Neural cell (in vitro differentiated cells): ENCODE data around the gene GPR63.

Experiments
- CTCF ChIP-seq: fragments of 450-650 bp; IDR thresholded peaks from 2 replicates; pipeline ENCODE4 v1.5.1; 2014; ENCODE audit warnings: antibody characterized with exemption, mild to moderate bottlenecking, moderate library complexity; ENCODE audit not compliant: poor library complexity, severe bottlenecking
- EP300 ChIP-seq: fragments of 450-650 bp; conservative IDR thresholded peaks from 2 replicates; pipeline ENCODE4 v1.6.1; 2014; ENCODE audit warnings: antibody characterized with exemption, mild to moderate bottlenecking, moderate library complexity; ENCODE audit not compliant: poor library complexity, severe bottlenecking
- EZH2 ChIP-seq: fragments of 200-600, 300-800 bp; shearing (Covaris generic), sonication (generic); IDR thresholded peaks from 2 replicates; pipeline ENCODE4 v1.6.1; 2014; ENCODE audit warnings: antibody characterized with exemption, low read length, borderline replicate concordance, mild to moderate bottlenecking; ENCODE audit not compliant: insufficient read depth, poor library complexity, severe bottlenecking
- MXI1 ChIP-seq: fragments of 450-650 bp; conservative IDR thresholded peaks from 2 replicates; pipeline ENCODE4 v1.6.1; 2014; ENCODE audit warnings: antibody characterized with exemption, mild to moderate bottlenecking; ENCODE audit not compliant: poor library complexity, severe bottlenecking
- POLR2AphosphoS5 ChIP-seq: IDR thresholded peaks from 2 replicates; pipeline ENCODE4 v1.6.1; 2012
- RAD21 ChIP-seq: fragments of 450-650 bp; conservative IDR thresholded peaks from 2 replicates; pipeline ENCODE4 v1.6.1; 2014; ENCODE audit warnings: antibody characterized with exemption, mild to moderate bottlenecking, moderate library complexity
- SMC3 ChIP-seq: fragments of 450-650 bp; conservative IDR thresholded peaks from 2 replicates; pipeline ENCODE4 v1.6.1; 2014; ENCODE audit warnings: antibody characterized with exemption, mild to moderate bottlenecking, moderate library complexity; ENCODE audit not compliant: poor library complexity
- TF ChIP-seq, protein P1 (sequence below): IDR thresholded peaks from 2 replicates; pipeline ENCODE4 v1.6.1; 2012; ENCODE audit warnings: borderline replicate concordance

DNA sequence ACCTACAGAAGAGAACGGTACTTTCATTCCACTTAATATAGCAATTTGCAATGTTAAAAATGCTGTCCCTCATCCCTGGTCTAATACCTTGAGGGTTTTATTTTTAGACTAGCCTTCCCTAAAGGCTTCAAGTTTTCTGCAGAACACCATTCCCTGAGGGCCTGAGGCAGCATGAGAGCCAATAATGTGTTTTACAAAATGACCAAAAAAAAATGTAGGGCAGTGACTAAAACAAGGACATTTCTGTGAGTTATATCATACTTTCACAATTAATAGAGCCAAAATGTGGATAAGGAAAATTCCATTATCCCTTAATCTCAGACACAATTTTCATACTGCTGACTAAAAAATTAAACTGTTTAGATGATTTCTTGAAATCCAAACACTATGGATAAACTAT, 22.7 kb downstream of the GPR63 start:
- TF ChIP-seq CTCF (no peak), RAD21 (no peak), EZH2 (no peak), SMC3 (no peak), POLR2AphosphoS5 (no peak), MXI1 (no peak), EP300 (no peak)
- TF ChIP-seq, protein P1, sequence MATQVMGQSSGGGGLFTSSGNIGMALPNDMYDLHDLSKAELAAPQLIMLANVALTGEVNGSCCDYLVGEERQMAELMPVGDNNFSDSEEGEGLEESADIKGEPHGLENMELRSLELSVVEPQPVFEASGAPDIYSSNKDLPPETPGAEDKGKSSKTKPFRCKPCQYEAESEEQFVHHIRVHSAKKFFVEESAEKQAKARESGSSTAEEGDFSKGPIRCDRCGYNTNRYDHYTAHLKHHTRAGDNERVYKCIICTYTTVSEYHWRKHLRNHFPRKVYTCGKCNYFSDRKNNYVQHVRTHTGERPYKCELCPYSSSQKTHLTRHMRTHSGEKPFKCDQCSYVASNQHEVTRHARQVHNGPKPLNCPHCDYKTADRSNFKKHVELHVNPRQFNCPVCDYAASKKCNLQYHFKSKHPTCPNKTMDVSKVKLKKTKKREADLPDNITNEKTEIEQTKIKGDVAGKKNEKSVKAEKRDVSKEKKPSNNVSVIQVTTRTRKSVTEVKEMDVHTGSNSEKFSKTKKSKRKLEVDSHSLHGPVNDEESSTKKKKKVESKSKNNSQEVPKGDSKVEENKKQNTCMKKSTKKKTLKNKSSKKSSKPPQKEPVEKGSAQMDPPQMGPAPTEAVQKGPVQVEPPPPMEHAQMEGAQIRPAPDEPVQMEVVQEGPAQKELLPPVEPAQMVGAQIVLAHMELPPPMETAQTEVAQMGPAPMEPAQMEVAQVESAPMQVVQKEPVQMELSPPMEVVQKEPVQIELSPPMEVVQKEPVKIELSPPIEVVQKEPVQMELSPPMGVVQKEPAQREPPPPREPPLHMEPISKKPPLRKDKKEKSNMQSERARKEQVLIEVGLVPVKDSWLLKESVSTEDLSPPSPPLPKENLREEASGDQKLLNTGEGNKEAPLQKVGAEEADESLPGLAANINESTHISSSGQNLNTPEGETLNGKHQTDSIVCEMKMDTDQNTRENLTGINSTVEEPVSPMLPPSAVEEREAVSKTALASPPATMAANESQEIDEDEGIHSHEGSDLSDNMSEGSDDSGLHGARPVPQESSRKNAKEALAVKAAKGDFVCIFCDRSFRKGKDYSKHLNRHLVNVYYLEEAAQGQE = no peak
